ENCODE measurements around the gene PARG.
"Not testable (repeated sequence)": the region's sequence is repeated elsewhere in the genome, so short reads cannot be mapped to it uniquely, and the experiment has no call there.

The PARG gene

GRCh38 chr10:49908290-49909080 is 33.3 kb downstream of the PARG start:
- not testable (repeated sequence) for DNase-seq (ENCODE audit: low read depth in 3 of 3, low spot score in 1 of 3)

DNA sequence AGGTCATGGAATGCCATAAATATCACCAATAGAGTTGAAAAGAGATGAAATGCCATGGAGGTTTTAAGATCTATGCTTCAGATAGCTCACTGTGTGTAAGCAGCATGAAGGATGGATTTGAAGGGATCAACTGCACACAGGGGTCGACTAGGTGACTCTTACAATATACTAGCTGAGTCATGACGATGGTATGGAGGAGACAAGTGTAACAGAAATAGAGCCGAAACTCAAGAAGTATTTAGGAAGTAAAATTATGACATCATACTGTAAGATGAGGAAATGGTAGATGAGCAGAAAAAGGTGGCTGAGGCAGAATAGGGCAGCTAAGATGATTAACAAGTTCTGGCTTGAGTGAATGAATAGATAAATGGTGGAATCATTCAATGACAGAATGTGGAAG is 38.0 kb downstream of the PARG start:
- not testable (repeated sequence) for DNase-seq (ENCODE audit: low read depth in 3 of 3, low spot score in 1 of 3)

- DNase-seq (ENCODE audit: low read depth in 3 of 3, low spot score in 1 of 3), result not testable (repeated sequence)
Measured at GRCh38 chr10:49900406-49900805, 41.4 kb downstream of the PARG start.

DNA sequence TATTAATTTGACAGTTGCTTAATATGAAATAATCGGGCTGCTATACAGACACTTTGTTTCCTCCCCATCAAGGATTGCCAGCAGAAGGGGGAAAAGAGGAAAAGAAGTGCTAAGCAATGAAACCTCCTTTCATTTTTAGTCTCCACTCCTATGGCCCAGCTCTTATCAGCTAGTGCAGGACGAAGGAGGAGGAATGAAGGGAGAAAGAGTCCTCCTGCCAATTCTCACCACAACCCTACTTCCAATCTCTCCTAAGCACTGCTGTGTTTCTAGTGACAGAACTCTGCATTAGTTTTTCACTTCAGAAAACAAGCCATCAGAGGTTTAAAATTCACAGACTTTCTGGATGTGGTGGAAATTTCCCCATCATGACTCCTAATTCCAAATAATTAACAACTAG is 41.8 kb downstream of the PARG start:
- not testable (repeated sequence) for DNase-seq (ENCODE audit: low read depth in 3 of 3, low spot score in 1 of 3)

DNA sequence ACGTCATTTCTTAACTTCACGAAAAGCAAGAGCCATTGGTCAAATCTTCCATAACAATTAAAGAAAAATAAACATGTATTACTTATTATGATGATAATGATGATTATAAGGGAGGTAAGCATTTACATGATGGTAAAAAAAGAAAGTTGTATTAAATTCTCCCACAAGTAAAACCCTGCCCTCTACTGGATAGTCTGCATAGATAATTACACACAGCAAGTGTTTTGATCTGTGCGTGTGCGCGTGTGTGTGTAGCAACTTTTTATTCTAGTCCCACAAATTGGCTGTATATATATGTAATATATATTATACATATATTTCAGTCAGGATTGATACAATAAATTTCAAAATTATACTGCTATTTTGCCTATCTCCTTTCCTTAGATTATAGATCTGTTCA is 51.8 kb downstream of the PARG start:
- not testable (repeated sequence) for DNase-seq (ENCODE audit: low read depth in 3 of 3, low spot score in 1 of 3)

GRCh38 chr10:49884739-49885331 is 57.0 kb downstream of the PARG start:
- DNase-seq (ENCODE audit: low read depth in 3 of 3, low spot score in 1 of 3), result not testable (repeated sequence)

DNA sequence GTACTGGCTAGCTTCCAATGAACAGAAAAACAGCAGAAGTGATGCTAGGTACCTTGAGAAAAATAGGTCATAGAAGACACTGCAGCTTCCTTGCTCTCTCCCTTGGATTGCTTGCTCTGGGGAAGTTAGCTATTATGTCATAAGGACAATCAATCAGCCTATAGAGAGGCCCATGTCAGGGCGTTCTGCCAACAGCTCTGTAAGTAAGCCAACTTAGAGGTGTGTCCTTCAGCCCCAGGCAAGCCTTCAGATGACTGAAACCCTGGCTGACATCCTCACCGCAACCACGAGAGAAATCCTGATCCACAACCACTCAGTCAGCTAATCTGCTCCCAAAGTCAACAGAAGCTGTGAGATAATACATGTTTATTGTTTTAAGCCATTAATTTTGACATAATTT is 58.0 kb downstream of the PARG start:
- not testable (repeated sequence) for DNase-seq (ENCODE audit: low read depth in 3 of 3, low spot score in 1 of 3)

DNA sequence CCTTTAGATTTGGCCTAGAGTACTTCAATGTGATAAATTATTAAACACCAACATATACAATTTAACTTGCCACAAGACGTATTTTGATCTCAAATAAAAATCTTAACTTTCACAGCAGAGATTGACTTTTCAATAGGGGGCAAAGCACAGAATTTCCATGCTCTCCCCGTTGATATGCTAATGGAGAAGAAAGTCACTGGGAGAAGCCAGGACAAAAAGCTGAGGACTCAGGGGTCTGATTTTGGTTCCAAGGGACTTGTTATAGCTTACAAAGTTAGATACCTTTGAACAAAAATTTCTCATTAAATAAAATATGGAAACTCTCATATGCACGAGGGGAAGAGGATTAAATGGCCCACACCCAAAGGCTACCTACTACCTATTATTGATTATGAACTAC is 59.5 kb downstream of the PARG start:
- not testable (repeated sequence) for DNase-seq (ENCODE audit: low read depth in 3 of 3, low spot score in 1 of 3)

DNA sequence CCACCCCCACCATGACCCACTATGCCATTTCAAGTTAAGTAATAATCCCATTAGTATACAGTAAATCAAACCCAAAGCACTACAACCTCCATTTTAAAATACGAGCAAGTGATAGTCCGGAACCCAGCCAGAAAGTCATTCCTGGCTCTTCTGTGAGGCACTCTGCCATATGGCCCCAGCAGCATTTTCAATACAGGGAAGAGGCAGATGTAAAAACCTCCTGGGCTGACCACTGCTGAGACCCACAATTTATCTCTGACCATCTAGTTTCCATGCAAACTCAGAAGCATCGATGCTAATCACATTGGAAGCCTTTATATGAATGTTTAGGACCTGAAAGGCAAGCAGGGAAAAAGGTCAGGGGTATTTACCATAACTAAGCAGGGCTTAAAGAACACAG is 69.1 kb downstream of the PARG start:
- DNase-seq (ENCODE audit: low read depth in 3 of 3, low spot score in 1 of 3), result not testable (repeated sequence)

DNA sequence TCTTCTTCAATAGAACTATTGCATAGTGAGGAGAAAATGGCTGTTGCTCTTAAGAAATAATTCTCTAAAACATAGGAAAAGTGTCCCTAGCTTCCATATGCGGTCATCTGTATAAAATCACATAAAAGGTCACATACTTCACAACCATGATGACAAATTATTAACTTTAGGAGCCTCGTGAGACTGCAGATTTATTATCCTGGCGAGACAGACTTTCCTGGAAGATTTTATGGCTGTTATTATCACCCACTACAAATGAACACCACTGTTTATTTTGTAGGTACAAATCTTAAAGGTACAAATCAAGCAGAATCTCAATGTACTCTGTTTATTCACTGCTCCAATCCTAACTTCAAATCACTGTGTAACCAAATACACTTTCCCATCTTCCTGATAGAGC is 70.4 kb downstream of the PARG start:
- not testable (repeated sequence) for DNase-seq (ENCODE audit: low read depth in 3 of 3, low spot score in 1 of 3)

GRCh38 chr10:49859933-49860332 is 81.9 kb downstream of the PARG start:
- DNase-seq (ENCODE audit: low read depth in 3 of 3, low spot score in 1 of 3), result not testable (repeated sequence)

DNA sequence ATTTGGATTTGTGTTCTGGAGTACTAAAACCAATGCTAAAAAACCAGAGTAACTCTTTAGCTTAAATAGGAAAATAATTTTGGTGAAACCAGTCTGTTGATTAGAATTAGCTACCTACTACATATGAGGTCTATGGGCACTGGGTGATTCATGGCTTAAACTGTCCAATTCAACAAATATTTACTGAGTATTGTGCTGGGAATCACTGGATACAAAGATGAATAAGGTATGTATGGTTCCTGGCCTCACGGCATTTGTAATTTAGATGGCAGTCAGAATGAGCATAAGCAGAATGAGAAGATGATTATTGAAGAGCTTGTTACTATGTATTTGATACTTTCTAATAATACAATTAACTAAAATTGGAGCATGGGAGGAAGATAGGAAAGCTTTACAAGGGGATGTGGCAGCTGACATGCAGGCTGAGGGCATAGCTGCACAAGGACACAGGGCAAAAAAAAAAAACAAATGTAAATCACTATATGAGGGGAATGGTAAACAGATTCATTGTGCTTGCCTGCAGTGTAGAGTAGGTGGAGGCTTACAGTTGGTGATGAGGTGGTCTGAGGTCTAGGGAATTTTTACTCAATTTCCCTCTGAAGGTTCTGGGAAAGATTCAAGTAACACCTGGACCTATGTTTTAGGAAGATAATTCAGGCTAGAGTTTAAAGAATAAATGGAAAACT is 83.0 kb downstream of the PARG start:
- DNase-seq (ENCODE audit: low read depth in 3 of 3, low spot score in 1 of 3), result not testable (repeated sequence)

DNA sequence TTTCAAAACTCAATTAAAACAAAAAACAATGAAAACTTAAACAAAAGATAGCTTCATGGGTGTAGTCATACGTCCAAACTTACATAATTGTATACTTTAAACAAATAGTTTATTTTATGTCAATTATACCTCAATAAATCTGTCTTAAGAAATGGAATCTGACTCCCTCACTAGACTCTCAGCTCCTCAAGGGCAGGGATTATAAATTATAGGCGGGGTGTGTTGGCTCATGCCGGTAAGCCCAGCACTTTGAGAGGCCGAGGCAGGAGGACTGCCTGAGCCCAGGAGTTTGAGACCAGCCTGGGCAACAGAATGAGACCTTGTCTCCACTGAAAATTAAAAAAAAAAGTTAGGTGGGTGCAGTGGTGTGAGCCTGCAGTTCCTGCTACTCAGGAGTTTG is 92.3 kb downstream of the PARG start:
- not testable (repeated sequence) for DNase-seq (ENCODE audit: low read depth in 3 of 3, low spot score in 1 of 3)

DNA sequence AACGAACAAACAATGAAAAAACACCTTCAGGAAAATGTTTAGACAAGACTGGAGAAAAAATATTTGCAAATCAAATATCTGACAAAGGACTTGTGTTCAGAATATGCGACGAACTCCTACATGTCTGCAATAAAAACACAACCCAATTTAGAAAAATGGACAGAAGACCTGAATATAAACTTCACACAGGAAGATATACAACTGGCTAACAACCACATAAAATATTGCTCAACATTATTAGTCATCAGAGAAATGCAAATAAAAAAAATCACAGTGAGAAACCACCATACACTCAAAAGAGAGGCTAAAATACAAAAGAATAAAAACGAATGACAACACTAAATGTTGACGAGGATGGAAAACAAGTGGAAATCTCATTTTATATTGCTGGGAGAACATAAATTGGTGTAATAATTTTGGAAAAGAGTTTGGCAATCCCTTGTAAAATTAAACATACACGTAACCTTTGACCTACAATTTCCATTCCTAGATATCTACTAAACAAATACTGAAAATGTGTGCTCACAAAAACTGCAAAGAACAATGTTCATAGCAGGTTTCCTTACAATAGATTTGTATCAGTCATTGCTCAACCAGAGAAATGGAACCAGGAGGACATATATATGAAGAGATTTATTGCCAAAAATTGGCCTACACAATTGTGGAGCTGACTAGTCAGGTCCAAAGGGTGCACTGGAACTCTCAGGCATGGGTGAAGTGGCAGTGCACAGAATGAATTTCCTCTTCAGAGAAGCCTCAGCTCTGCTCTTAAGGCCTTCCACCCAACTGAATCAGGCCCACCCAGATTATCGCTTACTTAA is 96.8 kb downstream of the PARG start:
- no peak for DNase-seq (ENCODE audit: low read depth in 3 of 3, low spot score in 1 of 3)

GRCh38 chr10:49842333-49842628 is 99.5 kb downstream of the PARG start:
- DNase-seq (ENCODE audit: low read depth in 3 of 3, low spot score in 1 of 3), result not testable (repeated sequence)

DNA sequence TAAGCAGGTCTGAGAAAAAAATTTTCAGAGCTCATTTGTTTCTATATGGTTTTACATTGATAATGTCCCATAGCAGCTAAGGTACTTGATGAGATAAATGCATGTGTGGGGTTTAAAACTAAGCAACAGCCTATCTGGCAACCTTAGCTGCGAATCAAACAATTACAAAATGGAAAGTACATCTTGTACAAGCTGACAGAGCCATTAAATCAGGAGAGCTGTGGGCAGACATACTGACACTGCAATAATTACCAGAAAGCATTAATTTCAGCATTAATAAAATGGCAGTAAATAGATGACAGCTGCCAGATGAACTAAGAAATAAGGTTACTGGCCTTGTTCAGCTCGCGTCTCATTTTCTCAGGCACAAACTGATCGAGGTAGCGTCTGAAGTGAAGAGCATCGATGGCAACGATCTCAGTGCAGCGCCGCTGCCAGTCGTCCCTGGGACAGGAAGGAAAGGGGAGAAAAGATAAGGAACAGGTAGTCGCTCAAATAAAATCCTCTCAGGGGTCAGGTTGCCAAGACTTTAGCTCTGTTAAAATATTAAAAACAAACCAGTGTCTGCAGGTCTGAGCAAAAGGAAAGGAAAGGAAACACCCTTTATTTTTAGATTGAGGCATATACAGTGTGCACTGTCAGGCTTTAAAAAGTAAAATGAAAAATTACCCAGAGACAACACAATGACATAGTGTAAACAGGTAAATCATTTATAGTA is 100.1 kb downstream of the PARG start:
- DNase-seq (ENCODE audit: low read depth in 3 of 3, low spot score in 1 of 3), result no peak

DNA sequence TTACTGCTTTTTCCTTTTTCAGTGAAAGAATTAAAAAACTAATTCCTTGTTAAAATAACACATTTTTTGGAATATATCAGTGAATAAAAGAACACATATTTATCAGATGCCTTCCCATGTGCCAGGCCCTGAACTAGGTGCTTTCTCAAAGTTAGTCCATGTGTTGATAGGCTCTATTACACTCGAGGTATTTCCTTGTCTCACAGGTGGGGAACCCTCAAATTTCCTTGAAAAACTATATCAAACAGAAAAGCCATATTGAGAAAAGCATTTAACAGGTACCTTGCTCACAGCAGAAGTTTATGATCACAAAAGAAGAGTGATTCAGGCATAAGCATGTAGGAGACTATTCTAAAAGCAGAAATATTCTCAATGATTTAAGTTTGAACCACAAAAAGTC is 104.1 kb downstream of the PARG start:
- DNase-seq (ENCODE audit: low read depth in 3 of 3, low spot score in 1 of 3), result no peak

- no peak for DNase-seq (ENCODE audit: low read depth in 3 of 3, low spot score in 1 of 3)
Measured at GRCh38 chr10:49837051-49837478, 104.8 kb downstream of the PARG start.

DNA sequence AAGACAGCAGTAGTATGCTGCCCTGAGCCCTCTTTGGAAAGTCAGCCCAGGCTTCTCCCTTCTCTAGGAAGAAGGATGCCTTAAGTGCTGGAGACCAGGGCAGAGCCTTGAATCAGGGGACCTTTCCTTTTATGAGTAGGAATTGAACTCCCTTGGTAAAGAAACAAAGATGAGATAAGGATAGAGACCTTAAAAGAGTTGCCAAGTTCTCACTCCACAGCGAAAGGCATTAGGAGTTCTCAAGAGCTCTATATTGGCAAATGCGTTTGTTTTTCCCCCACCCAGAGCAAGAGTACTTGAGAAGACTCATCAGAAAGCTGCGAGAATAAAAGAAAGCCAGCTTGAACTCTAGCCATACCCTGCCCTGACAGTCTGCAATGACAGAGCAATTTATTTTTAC is 106.9 kb downstream of the PARG start:
- DNase-seq (ENCODE audit: low read depth in 3 of 3, low spot score in 1 of 3), result no peak

GRCh38 chr10:49834201-49834600 is 107.6 kb downstream of the PARG start:
- DNase-seq (ENCODE audit: low read depth in 3 of 3, low spot score in 1 of 3), result no peak

DNA sequence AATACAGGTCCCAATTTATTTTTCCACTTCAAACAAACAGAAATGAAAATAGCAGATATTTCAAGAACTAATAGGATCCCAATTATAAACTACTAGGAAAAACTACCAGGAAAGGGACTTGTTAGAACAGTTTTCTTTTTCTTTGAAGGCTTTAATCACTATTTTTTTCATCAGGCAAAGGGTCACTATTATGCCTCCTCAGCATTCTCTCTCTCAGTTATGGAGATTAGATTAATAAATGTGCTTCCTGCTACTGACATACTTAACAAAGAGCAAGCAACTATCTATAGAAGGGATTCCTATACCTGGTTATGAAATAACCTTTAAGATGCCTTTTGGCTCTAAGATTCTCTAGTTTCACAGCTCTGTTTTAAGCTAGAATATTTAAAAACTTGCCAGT is 108.7 kb downstream of the PARG start:
- DNase-seq (ENCODE audit: low read depth in 3 of 3, low spot score in 1 of 3), result no peak
